Activated CD8-positive, alpha-beta memory T cell treated with anti-CD3 and anti-CD28 coated beads, Interleukin-2, amount 50 U/mL, for 1 hour (primary cell): Measurements from ENCODE around the gene CRPPA.

Source experiments
- DNase-seq: peaks from one replicate; pipeline ENCODE4 v3.0.0-alpha.2; 2020; ENCODE audit errors: extremely low read depth

The CRPPA gene

DNA sequence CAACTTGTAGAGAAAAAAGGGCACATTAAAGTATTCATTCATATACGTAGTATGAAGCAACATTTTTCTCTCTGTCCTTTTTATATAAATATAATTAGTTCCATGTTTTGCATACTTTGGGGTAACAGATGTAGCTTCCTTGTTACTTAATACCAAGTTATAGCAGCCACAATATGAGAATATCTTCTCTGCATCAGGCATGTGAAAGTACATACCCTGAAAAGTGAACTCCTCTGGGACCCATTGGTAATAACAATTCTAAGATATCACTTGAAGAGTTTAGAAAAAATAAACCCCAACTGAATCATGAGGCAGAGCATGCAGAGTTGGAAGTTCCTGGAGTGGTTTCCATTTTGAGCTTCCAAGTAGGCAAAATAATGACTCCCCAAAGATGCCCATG, 2.4 kb upstream of the CRPPA start:
- DNase-seq = no peak

DNA sequence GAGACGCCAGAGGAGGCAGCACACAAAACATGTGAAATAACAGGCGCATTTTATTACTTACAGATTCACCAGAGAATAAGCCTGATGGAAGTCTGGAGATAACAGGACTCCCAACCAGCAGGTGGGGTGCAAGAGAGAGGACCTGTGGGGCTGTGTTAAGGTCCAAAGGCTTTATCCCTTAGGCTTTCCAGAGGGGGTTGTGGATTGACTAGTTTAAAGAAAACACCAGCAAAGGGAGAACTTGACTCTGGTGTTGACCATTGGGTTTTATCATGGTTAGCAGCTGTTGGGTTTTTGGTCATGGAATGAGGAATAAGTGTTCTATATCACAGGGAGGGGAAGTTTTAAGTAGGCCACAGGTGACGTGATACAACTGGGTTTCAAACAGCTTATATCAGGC, 1.6 kb upstream of the CRPPA start:
- no peak for DNase-seq

DNA sequence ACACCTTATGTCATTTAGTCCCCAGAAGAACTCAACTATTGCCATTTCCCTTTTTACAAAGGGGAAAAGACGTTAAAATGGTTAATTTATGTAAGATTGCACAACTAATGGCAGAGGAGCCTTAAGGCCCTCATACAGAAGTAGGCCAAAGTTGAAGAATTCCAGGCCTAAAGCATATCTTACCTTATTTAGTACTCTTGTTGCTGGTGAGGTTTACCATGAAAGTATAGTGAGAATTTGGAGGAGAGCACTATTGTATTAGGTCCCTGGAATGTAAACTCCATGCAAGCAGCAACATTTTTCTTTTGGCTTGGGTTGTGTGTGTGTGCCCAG, 731 bp upstream of the CRPPA start:
- DNase-seq = no peak

DNA sequence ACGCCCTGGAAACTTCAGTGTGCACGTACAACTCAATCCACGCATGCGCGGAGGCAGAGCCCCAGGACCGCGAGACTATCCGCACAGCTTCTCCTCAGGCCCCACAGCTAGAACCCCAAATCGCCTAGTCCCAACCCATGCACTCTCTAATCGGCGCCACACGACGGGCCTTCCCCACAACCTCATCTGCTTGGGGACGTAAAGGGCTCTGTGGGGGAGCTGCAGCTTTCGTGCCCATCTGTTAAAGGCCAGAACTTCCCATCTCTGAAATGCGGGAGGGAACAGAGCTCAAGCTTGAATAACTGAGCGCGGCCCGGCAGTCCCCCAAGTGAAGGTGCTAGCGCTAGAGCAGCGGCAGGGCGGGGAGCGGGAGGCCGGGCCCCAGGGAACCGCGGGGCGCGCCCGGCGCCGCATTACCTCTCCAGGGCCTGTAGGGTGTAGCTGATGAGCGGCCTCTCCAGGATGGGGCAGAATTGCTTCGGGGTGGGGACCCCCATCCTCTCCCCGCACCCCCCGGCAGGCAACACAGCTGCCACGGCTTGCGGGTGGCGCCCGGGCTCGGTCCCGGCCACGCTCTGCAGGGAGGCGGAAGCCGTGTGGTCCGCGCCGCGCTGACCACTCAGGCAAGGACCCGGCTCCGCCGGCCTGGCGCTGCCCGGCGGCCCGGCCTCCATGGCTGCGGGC, 547 bp downstream of the CRPPA start:
- peak; percentile 73 for DNase-seq

DNA sequence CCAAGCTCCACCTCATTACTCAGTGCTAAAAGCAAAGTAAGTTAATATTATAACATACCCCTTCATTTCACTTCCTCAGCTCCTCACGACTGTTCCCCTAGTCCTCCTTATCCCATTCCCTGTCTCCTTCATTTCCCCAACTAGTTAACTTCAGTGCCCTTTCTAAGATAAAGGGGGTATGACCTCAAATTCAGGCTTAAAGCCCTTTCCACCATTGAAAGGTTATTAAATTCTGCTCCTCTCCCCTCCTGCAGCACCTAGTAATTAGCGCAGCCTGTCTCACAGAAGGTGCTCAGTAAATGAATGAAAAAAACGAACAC, 1.0 kb downstream of the CRPPA start:
- DNase-seq = no peak

DNA sequence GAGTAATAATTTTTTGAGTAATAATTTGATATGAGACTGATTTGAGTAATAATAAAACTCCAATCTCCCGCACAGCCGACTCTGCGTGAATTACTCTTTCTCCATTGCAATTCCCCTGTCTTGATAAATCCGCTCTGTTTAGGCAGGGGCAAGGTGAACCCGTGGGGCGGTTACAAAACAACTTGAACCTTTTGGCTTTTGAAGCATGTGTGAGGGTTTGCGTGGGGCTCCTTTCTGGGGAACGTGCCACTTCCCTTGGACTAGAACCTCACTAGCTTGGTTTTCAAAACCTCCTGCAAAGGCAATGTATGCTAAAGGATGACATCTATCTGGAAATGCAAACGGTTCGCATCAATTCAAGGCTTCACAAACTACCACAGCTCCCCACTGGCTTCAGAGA, 1.5 kb downstream of the CRPPA start:
- DNase-seq = no peak

DNA sequence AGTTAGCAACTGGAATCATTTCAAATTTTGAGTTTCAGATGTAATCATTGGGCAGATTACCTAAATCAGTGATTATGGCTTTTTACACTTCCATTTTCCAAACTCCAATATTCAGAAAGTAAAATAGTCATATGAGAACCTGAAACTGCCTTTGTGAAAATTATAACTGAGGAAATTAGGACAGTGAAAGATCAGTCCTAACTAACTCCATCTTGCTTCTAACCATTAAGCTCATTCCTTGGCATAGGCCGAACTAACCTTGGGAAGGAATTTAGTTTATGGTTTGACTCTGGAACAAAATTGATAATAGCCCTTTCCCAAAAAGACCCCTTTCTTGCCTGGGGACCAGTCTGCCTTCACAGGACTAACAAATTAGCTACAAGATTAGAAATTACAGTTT, 2.2 kb downstream of the CRPPA start:
- no peak for DNase-seq

DNA sequence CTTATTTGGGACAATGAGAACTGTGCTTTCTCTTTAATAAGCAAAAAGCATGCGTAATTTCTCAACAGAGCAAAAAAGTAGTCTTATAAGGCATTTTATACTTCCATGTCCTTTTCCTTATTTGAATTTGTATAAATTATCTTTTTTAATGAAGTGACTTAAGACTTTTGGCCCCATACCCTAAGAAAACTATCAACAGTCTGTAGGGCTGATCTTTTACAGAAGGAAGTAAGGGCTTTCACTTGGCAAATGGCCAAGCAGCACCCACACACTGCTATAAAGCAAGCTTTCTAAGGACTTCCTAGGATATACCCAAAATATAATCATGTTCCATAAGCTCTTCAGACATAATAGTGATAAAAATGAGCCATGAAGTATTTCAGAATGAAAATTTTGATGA, 3.4 kb downstream of the CRPPA start:
- no peak for DNase-seq

DNA sequence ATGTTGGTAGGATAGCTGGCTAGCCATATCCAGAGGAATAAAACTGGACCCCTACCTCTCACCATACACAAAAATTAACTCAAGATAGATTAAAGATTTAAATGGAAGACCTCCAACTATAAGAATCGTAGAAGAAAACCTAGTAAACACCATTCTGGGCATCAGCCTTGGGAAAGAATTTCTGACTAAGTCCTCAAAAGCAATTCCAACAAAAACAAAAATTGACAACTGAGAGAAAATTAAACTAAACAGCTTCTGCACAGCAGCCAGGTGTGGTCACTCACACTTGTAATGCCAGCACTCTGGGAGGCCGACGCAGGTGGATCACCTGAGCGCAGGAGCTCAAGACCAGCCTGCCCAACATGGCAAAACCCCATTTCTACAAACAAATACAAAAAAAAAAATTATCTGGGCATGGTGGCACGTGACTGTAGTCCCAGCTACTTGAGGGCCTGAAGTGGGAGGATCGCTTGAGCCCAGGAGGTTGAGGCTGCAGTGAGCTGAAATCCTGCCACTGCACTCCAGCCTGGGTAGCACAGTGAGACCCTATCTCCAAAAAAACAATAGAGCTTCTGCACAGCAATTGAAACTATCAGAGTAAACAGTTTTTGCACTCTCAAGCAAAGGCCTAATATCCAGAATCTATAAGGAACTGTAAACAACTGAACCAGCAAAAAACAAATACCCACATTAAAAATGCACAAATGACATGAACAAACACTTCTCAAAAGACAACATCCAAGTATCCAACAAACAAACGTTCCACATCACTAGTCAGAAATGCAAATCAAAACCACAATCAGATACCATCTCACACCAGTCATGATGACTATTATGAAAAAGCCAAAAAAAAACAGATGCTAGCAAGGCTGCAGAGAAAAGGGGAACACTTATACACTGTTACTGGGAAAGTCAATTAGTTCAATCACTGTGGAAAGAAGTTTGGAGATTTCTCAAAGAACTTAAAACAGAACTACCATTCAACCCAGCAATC, 4.8 kb downstream of the CRPPA start:
- no peak for DNase-seq

DNA sequence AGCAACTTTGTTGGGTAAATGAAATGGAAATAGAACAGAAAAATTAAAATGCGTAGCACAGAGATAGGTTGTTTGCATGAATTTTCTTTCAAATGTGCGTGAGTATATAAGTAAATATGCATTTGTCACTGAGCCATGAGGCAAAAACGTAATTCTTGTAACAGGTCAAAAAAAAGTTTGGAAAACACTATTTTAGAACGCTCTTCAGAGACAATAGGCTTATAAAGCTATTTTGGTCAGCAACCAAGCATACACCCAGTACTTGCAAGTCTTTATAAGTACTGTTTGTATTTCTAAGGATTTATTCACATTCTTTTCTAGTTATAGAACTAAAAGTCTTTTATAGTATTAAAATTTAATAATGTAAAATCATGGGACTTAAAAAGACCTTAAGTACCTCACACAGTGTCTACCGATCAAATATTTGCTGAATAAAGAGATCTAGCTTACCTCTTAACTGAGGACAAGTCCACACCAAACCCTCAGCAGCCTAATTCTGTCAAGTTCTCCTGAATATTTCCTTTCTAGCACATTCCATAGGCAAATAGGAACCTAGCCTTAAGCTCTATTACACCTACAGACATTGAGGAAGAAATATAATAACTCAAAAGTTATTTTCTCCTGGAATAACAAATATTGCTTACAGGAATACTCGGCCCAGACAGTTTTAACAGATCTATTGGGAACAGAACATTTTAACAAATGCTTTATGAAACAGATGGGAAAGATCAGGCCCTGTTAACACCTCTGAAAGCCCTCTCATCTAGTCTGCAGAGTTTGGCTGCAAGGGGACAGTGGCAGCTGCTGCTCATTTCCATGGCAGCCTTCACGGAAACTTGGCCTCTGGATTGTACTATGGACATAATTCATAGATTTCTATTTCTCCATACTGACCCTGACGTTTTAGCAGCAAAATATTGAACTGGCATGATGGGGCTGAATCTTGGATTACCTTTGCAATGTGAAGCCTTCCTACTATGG, 8.8 kb downstream of the CRPPA start:
- no peak for DNase-seq

DNA sequence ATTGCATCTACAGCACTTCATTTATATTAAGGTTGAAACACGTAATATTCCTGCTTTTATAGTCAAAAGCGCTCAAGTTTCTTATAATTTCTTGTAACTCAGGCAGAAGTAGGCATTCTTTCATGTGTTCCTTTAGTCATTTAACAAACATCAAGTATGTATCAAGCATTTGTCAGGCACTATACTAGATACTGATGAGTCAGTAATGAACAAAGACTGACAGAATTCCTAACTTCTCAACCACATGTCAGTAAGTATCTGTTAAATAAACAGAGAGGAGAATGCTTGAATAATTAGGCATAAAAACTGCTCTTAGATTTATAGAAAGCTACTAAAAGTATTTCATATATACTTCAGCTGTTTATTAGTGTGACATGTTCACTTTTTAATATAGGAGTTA, 9.9 kb downstream of the CRPPA start:
- no peak for DNase-seq

DNA sequence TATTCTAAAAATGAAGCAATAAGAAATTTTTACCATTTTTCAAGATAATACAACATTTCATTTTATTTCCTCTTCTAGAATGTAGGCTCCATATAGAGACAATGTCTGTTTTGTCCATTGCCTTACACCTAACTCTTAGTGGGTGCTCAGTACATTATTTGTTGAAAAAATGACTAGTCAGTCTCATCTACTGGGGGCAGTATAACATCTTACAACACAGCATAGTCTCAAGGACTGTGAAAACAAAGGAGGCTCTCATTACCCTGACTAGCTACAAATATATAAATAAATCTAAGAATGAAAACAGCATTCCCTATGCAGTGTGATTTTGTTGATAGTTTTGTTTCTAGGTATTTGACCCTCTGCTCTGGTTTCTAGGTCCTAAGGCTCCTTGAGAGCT, 11.6 kb downstream of the CRPPA start:
- DNase-seq = no peak

DNA sequence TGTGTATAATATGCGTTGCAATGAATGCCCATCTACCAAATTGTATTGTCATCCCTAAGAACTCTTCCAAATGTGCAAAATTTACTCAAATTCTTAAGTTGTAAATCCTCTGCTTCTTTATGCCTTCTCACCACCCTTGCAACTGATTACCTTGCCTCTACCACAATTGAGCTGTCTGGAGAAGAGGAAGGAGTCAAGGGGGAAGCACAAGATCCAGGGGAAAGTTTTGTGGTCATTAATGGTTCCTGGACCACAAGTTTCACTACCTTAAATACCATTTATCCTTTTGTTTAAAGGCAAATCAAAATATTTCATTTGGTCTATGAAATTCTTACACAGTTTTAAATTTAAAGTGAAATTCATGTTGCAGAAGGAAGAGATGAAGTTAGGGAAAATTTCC, 16.7 kb downstream of the CRPPA start:
- DNase-seq = no peak

DNA sequence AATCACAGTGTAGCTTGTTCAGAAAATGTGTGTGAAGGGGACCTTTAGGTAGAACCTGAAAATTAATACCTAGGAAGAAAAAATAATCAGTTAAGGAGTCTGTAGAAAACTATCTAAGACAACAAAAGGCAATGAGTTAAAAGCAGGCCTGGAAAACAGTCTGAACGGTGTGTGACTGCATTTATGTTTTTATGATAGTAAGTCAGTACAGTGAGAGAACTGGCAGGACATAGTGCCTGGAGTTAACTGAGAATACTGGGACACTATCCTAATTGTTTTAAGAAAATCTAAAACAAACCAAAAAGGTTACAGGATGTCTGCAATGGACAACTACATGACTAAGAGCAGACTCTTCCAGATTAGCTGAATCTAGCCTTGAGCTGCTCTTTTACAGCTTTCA, 17.9 kb downstream of the CRPPA start:
- DNase-seq = no peak

DNA sequence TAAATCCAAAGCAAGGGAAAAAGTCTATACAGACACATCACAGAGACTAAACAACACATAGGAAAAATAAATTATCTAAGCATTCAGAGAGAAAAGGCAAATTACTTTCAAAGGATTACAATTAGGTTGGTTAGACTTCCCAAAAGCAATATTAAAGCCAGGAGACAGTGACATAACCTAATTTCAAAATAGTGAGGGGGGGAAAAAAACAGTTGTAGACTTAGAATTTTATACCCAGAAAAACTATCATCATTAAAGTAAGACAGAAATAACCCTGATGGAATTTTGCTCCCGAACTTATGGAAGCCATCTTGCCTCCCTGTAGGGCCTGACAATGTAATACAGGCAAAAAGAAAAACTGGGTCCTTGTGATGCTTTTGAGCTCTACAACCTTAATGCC, 18.4 kb downstream of the CRPPA start:
- DNase-seq = no peak

DNA sequence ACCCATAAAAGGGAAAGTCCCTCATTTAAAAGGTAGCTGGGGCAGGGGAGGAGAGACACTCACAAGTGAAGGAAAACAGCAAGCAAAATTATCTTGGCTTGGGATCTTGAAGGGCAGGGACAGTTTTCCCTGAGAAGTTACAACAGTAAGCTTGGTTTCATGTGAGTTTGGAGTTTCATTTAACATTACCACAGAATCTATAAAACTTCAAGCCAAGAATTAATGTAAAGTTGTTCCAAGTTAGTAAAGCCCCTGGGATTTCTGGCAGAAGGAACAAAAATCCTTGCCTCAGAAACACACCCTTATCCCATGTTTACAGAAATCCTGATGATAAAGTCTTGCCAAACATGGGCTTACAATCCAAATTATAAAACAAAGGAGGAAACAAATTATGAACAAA, 19.2 kb downstream of the CRPPA start:
- DNase-seq = no peak

DNA sequence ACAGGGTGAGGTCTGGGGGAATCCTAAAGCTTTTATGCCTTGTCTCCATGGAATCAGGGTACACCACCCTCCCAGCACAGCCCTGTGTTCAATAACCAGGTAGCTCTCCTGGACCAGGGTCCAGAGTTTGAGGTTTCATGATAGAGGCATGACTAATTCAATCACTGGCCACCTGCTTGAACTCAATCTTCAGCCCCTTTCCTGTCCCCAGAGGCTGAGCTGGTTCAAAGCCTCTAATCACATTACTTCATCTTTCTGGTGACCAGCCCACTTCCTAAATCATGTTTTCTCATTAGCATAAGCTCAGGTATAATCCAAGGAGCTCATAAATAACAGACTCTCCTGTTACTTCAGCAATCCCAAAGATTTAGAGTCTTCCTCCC, 20.5 kb downstream of the CRPPA start:
- DNase-seq = no peak

DNA sequence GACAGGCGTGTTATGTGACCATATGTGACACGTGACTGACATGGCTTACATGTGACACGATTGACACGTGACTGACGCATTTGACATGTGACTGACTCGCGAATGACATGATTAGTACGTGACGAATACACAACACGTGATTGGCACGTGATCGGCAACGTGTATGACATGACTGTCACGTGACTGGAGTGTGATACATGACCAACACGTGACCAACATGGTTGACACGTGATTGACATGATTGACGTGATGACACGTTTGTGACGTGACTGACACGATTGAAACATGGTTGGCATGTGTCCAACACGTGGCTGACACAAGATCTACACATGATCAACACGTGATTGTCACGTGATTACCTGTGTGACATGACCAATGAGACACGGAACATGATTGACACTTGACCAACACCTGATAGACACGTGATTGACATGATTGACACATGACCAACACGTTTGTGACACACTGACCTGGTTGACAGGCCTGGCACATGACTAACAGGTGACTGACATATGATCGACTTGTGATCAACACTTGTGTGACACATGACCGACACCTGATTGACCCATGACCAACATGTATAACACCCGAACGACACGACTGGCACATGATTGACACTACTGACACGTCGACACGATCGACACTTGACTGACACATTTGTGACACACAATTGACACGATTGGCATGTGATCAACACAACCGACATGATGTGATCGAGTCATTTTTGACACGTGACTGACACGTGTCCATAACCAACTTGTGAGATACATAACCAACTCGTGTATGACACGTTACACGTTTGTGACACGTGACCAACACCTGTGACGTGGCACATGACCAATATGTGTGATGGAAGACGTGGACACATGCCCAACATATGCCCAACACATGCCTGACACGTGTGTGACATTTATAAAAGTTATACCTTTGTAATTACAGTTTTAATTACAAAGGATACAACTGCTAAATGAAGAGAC, 21.1 kb downstream of the CRPPA start:
- no peak for DNase-seq

DNA sequence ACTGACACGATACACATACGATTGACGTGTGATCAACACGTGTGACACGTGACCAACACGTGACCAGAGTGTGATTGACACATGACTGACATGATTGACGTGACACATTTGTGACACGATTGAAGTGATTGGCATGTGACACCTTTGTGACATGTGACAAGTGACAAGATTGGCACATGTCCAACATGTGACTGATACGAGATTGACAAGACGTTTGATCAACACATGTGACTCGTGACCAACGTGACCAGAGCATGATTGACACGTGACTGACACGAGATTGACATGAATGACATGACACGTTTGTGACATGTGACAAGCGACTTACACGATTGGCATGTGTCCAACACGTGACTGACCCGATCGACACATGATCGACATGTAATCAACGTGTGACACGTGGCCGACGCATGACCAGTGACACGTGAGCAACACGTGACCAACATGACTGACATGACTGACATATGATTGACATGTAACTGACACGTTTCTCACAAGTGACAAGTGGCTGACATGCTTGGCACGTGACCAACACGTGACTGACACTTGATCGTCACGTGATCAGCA, 22.0 kb downstream of the CRPPA start:
- no peak for DNase-seq

DNA sequence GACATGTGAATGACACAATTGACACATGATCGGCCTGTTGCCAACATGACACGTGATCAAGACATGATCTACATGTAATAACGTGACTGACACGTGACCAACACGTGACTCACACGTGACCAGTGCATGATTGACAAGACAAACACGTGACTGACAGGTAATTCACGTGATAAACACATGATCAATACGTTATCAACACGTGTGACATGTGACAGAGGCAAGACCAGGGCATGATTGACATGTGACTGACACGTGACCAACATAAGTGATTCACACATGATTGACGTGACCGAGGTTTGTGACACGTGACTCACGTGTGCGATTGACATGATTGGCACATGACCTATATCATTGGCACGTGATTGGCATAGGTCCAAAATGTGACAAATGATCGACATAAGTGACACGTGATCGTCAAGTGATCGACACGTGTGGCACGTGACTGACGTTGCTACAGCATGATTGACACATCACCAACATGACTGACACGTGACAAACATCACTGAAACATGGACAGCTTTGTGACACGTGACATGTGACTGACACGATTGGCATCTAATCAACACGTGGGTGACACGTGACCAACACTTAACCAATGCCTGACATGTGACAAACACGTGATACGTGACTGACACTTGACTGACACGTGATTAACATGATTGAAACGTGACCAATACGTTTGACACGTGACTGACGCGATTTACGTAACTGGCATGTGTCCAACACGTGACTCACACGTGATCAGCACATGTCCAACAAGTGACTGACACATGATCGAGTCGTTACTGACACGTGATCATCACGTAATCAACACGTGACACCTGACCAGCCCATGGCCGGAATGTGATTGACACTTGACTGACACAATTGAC, 23.0 kb downstream of the CRPPA start:
- DNase-seq = no peak
